Rectal smooth muscle tissue (tissue), 1 donor: ENCODE measurements around the gene SGCA.
A peak's percentile ranks its signal among the peaks of the same experiment; 100 is the strongest.

Source experiments
- H3K27ac ChIP-seq: one replicate; pipeline ENCODE4 v1.7.0; 2013; ENCODE audit warnings: low read depth, low read length, inconsistent platforms
- H3K27me3 ChIP-seq: one replicate; pipeline ENCODE4 v1.7.0; 2013; ENCODE audit warnings: low read length; ENCODE audit not compliant: control insufficient read depth, insufficient read depth
- H3K36me3 ChIP-seq: one replicate; pipeline ENCODE4 v1.7.0; 2013; ENCODE audit warnings: low read length; ENCODE audit not compliant: control insufficient read depth, insufficient read depth
- H3K4me1 ChIP-seq: one replicate; pipeline ENCODE4 v1.7.0; 2013; ENCODE audit warnings: low read length; ENCODE audit not compliant: control insufficient read depth, insufficient read depth
- H3K4me3 ChIP-seq: one replicate; pipeline ENCODE4 v1.7.0; 2013; ENCODE audit warnings: low read length
- H3K9ac ChIP-seq: one replicate; pipeline ENCODE4 v1.7.0; 2013; ENCODE audit warnings: low read length

Gene SGCA

GRCh38 chr17:50165867-50166517, at the start of gene SGCA:
Gene SGCA, plus strand, starts transcription at chr17:50166005. Its CDS starts 36 bp downstream, at chr17:50166041.
- H3K36me3 ChIP-seq, result no peaks in the 10 kb centered on the region
- H3K9ac ChIP-seq, result peak within 1 kb of the TSS; percentile 64
- H3K27me3 ChIP-seq, result no peaks in the 10 kb centered on the region
- H3K4me3 ChIP-seq, result peak within 1 kb of the TSS; percentile 61
- peaks cover 15% of the 10 kb centered on the region for H3K4me1 ChIP-seq
- peak within 1 kb of the TSS; percentile 96 for H3K27ac ChIP-seq

- Histone ChIP-seq H3K9ac (no peak overlapping the region), H3K27me3 (no peaks in the 10 kb centered on the region), H3K27ac (no peak overlapping the region)
These were observed 48.4 kb upstream of the SGCA start for GRCh38 chr17:50117202-50118051.

GRCh38 chr17:50118076-50118827, 47.6 kb upstream of the SGCA start:
- H3K36me3 ChIP-seq, result no peaks in the 10 kb centered on the region
- H3K4me1 ChIP-seq, result peaks cover 3% of the 10 kb centered on the region
- no peak overlapping the region for H3K9ac ChIP-seq
- H3K27ac ChIP-seq, result no peak overlapping the region
- no peak overlapping the region for H3K4me3 ChIP-seq
- H3K27me3 ChIP-seq, result no peaks in the 10 kb centered on the region

More at GRCh38 chr17:50117202-50118051, 48.4 kb upstream of the SGCA start:
- Histone ChIP-seq H3K4me1 (peaks cover 11% of the 10 kb centered on the region), H3K4me3 (peak overlapping the region; percentile 51), H3K36me3 (no peaks in the 10 kb centered on the region)

- Histone ChIP-seq H3K36me3 (no peaks in the 10 kb centered on the region), H3K4me1 (peaks cover 3% of the 10 kb centered on the region), H3K9ac (no peak overlapping the region), H3K4me3 (no peak overlapping the region), H3K27me3 (no peaks in the 10 kb centered on the region), H3K27ac (no peak overlapping the region)
These were observed 47.0 kb upstream of the SGCA start for GRCh38 chr17:50118828-50119218.

- no peak overlapping the region for H3K4me3 ChIP-seq
- no peak overlapping the region for H3K9ac ChIP-seq
- H3K27me3 ChIP-seq, result no peaks in the 10 kb centered on the region
- H3K4me1 ChIP-seq, result peaks cover 3% of the 10 kb centered on the region
- H3K36me3 ChIP-seq, result no peaks in the 10 kb centered on the region
- no peak overlapping the region for H3K27ac ChIP-seq
These were observed 45.1 kb upstream of the SGCA start for GRCh38 chr17:50120475-50121253.

GRCh38 chr17:50122945-50123344, 42.9 kb upstream of the SGCA start:
- no peaks in the 10 kb centered on the region for H3K36me3 ChIP-seq
- H3K27me3 ChIP-seq, result peaks cover under 1% of the 10 kb centered on the region
- no peaks in the 10 kb centered on the region for H3K4me1 ChIP-seq
- no peak overlapping the region for H3K27ac ChIP-seq
- no peak overlapping the region for H3K4me3 ChIP-seq
- H3K9ac ChIP-seq, result no peak overlapping the region

GRCh38 chr17:50123649-50124349, 42.0 kb upstream of the SGCA start:
- Histone ChIP-seq H3K27me3 (peaks cover 3% of the 10 kb centered on the region), H3K36me3 (no peaks in the 10 kb centered on the region), H3K4me3 (no peak overlapping the region), H3K4me1 (no peaks in the 10 kb centered on the region), H3K9ac (no peak overlapping the region), H3K27ac (no peak overlapping the region)

GRCh38 chr17:50125420-50125997, 40.3 kb upstream of the SGCA start:
- H3K4me3 ChIP-seq, result no peak overlapping the region
- H3K9ac ChIP-seq, result no peak overlapping the region
- peaks cover 2% of the 10 kb centered on the region for H3K4me1 ChIP-seq
- peaks cover 3% of the 10 kb centered on the region for H3K27me3 ChIP-seq
- no peak overlapping the region for H3K27ac ChIP-seq
- no peaks in the 10 kb centered on the region for H3K36me3 ChIP-seq

GRCh38 chr17:50127697-50128361, 38.0 kb upstream of the SGCA start:
- no peaks in the 10 kb centered on the region for H3K36me3 ChIP-seq
- no peak overlapping the region for H3K27ac ChIP-seq
- H3K4me3 ChIP-seq, result no peak overlapping the region
- H3K4me1 ChIP-seq, result peaks cover 2% of the 10 kb centered on the region
- no peak overlapping the region for H3K9ac ChIP-seq
- H3K27me3 ChIP-seq, result peaks cover 3% of the 10 kb centered on the region

GRCh38 chr17:50128441-50129352, 37.1 kb upstream of the SGCA start:
- Histone ChIP-seq H3K27me3 (peaks cover 3% of the 10 kb centered on the region), H3K4me3 (peak overlapping the region; percentile 43), H3K4me1 (peaks cover 10% of the 10 kb centered on the region), H3K27ac (no peak overlapping the region), H3K9ac (no peak overlapping the region), H3K36me3 (no peaks in the 10 kb centered on the region)
